Measurements from ENCODE around the gene UBE2Z.

DNA sequence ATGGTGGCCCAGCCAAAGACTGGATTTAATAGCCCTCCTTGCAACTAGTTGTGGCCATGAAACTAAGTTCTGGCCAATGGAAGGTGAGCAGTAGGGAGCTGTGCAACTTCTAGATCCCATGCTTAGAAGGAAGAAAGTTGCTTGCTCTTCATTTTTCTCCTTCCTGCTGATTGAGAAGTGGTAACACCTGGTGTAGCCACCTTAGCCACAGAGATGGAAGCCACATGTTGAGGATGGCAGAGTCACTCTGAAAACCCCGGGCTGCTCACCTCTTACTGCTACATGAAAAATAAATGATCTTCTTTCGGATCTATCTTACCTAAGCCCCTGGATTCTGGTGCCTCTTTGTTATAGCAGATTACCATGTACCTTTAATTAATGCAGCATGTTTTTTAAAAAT is 25.9 kb upstream of the UBE2Z start:
- TF ChIP-seq, protein P1, sequence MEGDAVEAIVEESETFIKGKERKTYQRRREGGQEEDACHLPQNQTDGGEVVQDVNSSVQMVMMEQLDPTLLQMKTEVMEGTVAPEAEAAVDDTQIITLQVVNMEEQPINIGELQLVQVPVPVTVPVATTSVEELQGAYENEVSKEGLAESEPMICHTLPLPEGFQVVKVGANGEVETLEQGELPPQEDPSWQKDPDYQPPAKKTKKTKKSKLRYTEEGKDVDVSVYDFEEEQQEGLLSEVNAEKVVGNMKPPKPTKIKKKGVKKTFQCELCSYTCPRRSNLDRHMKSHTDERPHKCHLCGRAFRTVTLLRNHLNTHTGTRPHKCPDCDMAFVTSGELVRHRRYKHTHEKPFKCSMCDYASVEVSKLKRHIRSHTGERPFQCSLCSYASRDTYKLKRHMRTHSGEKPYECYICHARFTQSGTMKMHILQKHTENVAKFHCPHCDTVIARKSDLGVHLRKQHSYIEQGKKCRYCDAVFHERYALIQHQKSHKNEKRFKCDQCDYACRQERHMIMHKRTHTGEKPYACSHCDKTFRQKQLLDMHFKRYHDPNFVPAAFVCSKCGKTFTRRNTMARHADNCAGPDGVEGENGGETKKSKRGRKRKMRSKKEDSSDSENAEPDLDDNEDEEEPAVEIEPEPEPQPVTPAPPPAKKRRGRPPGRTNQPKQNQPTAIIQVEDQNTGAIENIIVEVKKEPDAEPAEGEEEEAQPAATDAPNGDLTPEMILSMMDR (IDR thresholded peaks at IDR 0.05; ENCODE audit: borderline replicate concordance, extremely low read depth, low read length, poor library complexity, severe bottlenecking) = no peak
- TF ChIP-seq EZH2 (IDR thresholded peaks at IDR 0.05; ENCODE audit: borderline replicate concordance, low read depth, low read length, severe bottlenecking) = no peak

Measured in DND-41 (cell line).